Panc1 (cell line): Measurements from ENCODE around the gene RAB28.

Source experiments
- CTCF ChIP-seq: fragments of 450-650 bp; IDR thresholded peaks from 2 replicates; pipeline ENCODE4 v1.5.1; 2017; ENCODE audit warnings: mild to moderate bottlenecking
- POLR2AphosphoS5 ChIP-seq: IDR thresholded peaks from 2 replicates; pipeline ENCODE4 v1.6.1; 2012; ENCODE audit warnings: mild to moderate bottlenecking, low read depth, low read length, moderate library complexity
- REST ChIP-seq, 2 experiments: IDR thresholded peaks; 2 replicates each; pipeline ENCODE4 v1.6.1; 2011 to 2012; ENCODE audit warnings: low read depth in 2 of 2, control low read depth in 1 of 2, low read length in 1 of 2, mild to moderate bottlenecking in 1 of 2, moderate library complexity in 1 of 2; ENCODE audit not compliant: insufficient read depth in 1 of 2
- SIN3A ChIP-seq: IDR thresholded peaks from 2 replicates; pipeline ENCODE4 v1.6.1; 2012; ENCODE audit warnings: low read depth, mild to moderate bottlenecking, low read length, moderate library complexity, borderline replicate concordance; ENCODE audit not compliant: insufficient read depth
- TCF7L2 ChIP-seq: IDR thresholded peaks from 2 replicates; pipeline ENCODE4 v1.6.1; 2011; ENCODE audit warnings: mild to moderate bottlenecking, low read depth, low read length, inconsistent platforms

- no peak for TF ChIP-seq REST (IDR thresholded peaks at IDR 0.05; ENCODE audit: insufficient read depth in 1 of 2, low read depth in 2 of 2, low read length in 1 of 2)
- no peak for TF ChIP-seq CTCF
- no peak for TF ChIP-seq POLR2AphosphoS5
- no peak for TF ChIP-seq SIN3A
- TF ChIP-seq TCF7L2: no peak
Measured at GRCh38 chr4:13415068-13415785, 68.9 kb downstream of the RAB28 start.
